ENCODE data around the gene GPATCH8.

DNA sequence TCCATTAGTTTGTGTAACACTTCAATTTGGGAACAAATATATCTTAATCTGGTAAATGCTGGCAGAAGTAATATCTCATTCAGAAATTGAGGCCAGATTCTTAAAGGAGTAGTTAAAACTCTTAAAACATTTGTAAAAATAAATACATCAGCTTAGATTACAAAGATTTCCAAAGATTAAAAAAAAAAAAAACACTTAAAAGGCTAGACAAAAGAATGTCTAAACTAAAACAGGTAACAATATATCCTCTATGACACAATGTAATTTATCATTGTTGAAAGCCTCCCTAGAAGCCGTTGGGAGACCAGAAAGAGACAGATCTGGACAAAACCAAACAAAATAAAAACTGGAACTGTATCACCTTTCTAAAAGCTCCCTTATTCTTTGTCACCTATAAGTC, 3.5 kb downstream of the GPATCH8 start:
- TF ChIP-seq, protein P1, sequence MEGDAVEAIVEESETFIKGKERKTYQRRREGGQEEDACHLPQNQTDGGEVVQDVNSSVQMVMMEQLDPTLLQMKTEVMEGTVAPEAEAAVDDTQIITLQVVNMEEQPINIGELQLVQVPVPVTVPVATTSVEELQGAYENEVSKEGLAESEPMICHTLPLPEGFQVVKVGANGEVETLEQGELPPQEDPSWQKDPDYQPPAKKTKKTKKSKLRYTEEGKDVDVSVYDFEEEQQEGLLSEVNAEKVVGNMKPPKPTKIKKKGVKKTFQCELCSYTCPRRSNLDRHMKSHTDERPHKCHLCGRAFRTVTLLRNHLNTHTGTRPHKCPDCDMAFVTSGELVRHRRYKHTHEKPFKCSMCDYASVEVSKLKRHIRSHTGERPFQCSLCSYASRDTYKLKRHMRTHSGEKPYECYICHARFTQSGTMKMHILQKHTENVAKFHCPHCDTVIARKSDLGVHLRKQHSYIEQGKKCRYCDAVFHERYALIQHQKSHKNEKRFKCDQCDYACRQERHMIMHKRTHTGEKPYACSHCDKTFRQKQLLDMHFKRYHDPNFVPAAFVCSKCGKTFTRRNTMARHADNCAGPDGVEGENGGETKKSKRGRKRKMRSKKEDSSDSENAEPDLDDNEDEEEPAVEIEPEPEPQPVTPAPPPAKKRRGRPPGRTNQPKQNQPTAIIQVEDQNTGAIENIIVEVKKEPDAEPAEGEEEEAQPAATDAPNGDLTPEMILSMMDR (IDR thresholded peaks at IDR 0.05), result no peak
- TF ChIP-seq SMC3 (IDR thresholded peaks at IDR 0.05; ENCODE audit: low read depth, low read length) (no peak), GATA2 (CRISPR knock-in tag; IDR thresholded peaks at IDR 0.05) (no peak), MAX (IDR thresholded peaks at IDR 0.05; ENCODE audit: low read depth) (no peak), FOXM1 (IDR thresholded peaks at IDR 0.05; ENCODE audit: low read depth) (no peak)
- TF ChIP-seq, protein P2, sequence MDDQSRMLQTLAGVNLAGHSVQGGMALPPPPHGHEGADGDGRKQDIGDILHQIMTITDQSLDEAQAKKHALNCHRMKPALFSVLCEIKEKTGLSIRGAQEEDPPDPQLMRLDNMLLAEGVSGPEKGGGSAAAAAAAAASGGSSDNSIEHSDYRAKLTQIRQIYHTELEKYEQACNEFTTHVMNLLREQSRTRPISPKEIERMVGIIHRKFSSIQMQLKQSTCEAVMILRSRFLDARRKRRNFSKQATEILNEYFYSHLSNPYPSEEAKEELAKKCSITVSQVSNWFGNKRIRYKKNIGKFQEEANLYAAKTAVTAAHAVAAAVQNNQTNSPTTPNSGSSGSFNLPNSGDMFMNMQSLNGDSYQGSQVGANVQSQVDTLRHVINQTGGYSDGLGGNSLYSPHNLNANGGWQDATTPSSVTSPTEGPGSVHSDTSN (IDR thresholded peaks at IDR 0.05), result no peak
